GM21619 (cell line): ENCODE measurements around the gene INAFM1.
"Not testable (repeated sequence)": the region's sequence is repeated elsewhere in the genome, so short reads cannot be mapped to it uniquely, and the experiment has no call there.

Experiments used
- ATAC-seq: cut with Tn5 transposase; IDR thresholded peaks from one replicate; pipeline ENCODE4 v1.9.1; 2021; ENCODE audit not compliant: unreplicated experiment

Gene INAFM1

DNA sequence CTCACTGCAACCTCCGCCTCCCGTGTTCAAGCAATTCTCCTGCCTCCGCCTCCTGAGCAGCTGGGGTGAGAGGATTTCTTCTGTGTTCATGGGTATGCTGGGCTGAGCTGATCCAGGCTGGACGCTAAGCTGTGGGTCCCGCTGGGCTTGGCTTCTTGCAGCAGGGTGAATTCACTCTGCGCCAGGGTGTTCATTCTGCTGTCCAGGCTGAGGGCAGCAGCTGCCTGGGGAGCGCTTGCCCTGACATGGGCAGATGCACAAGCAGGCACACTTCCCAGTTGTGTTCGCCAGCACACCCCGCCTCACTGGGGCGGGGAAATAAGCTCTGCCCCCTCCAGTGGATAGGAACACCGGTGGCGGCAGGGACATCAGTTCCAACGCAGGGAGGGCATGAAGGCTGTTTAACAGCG lies 7.3 kb upstream of the INAFM1 start:
- ATAC-seq: no peak

DNA sequence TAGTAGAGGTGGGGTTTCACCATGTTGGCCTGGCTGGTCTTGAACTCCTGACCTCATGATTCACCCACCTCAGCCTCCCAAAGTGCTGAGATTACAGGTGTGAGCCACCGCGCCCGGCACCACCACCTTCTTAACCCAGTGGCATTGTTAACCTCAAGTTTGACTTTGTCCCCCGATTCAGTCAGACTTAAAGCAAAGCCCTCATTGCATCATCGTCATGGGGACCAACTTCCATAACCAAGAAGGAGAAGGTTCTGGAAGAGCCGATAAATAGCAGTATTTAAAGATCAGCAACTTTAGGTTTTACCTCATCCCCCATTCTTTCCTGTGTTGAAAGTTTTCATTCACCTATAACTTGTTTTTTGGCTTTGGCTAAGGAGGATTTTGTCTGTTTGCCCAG lies 6.7 kb upstream of the INAFM1 start:
- no peak for ATAC-seq

DNA sequence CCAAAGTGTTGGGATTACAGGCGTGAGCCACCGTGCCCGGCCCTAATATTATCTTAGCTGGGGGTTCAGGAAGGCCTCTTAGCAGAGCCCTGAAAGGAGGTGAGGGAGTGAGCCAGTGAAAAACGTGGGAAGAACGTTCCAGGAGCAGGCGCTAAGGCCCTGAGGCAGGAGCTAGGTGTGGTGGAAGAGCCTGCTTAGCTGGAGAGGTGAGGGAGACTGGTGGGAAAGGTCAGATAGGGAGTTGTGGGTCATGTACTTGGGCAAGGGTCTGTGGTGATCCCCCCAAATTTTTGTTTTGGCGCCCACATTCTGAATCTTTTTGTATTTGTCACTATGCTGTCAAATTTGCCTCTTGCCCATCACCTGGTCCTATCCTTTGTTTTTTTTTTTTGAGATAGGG lies 5.1 kb upstream of the INAFM1 start:
- no peak for ATAC-seq

DNA sequence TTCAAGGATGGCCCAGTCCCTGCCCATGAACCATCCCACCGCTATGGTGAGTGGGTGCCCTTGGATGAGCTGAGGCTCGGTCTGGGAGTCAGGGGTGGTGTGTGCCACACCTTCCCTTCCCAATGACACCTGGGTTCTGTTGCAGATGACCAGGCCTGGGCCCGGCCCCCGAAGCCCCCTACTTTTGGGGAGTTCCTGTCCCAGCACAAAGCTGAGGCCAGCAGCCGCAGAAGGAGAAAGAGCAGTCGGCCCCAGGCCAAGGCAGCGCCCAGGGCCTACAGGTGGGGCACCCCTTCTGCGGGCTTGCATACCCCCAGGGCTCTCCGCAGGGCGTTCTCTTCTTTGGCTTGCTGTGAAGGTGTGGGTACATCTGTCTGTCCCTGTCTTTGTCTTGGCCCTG lies 4.3 kb upstream of the INAFM1 start:
- no peak for ATAC-seq

DNA sequence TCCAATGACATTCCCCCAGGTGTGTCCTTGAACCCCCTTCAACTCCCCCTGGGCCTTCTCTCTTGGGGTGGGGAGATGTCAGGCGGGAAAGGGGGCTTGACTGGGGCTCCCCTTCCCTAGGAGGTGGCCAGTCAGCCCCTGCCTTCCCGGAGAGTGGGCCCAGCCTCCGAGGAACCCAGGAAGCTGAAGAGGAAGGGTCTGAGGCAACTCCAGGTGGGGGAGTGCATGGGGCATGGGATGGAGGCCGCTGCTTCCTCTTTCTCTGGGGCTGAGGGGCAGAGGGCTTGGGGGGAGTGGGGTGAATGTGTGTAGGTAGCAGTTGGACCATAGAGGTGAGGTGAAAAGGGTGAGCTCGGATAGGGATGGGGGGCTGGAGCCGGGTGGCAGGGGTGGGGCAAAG lies 2.7 kb upstream of the INAFM1 start:
- no peak for ATAC-seq

DNA sequence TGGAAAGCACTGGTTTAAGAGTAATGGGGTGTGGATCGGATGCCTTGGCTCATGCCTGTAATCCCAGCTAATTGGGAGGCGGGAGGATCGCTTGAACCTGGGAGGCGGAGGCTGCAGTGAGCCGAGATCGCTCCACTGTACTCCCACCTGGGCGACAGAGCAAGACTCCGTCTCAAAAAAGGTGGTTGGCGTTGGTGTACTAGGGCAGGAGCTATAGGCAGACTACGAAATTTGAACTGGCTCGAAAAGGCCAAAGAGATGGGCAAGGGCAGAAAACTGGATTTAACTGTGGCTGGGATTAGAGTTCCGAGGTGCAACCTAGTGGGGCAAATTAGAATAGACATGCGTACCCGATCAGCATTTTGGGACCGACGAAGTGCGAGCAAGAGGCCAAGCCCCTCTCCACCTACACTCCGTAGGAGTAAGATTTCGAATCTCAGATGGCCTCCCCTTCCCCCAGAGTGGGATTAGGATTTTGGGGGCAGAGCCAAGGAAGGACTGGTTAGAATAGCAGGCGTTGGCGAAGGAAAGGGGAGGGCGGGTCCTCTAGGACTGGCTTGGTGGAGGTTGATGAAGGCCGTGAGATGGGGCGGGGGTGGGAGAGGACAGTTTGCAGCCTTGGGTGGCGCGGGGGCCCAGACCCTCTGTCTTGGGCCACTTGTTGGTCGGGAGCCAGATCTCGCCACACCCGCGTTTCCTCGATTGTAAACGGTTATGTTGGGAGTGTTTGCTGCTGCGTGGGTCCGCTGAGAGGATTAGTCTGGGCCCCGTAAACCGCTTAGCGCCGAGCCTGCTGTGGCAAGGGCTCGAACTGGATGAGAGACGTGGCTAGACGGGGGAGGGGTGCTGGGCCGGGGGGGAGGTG lies 2.0 kb upstream of the INAFM1 start:
- ATAC-seq: no peak

DNA sequence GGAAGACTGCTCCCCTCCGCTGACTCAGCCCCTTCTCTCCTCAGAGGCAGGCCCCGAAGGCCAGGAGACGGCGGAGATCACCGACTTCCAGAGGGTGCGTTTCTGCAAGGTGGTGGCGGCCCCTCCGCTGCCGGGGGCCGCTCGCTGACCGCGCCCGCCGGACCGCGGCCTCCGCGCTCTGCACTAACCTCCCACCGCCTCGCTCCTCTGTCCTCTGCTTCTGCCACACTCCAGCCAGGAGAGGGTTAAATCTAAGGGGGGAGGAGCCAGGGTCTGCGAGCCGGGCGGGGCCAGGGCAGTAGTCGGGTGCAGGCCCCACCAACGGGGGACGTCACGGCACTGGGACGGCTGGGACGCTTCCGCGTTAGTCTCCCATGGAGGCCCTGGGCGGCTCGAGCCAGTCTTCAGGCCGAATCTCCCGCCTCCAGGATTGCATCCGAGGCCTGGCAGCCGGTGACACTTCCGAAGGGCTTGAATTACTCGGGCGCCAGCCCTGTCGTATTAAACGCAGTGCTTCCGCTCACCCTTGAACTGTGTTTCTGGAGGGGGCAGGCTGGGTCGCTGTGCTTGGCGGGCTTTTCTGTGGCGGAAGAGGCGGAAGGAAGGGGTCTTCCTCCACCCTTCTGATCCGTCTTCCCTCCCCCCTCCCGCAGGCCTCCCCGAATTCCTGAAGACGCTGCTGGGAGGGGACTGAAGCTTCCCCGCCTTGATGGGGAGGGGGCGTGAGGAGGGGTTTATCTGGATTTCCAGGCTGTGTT lies 1.2 kb upstream of the INAFM1 start:
- ATAC-seq: peak; percentile 59

DNA sequence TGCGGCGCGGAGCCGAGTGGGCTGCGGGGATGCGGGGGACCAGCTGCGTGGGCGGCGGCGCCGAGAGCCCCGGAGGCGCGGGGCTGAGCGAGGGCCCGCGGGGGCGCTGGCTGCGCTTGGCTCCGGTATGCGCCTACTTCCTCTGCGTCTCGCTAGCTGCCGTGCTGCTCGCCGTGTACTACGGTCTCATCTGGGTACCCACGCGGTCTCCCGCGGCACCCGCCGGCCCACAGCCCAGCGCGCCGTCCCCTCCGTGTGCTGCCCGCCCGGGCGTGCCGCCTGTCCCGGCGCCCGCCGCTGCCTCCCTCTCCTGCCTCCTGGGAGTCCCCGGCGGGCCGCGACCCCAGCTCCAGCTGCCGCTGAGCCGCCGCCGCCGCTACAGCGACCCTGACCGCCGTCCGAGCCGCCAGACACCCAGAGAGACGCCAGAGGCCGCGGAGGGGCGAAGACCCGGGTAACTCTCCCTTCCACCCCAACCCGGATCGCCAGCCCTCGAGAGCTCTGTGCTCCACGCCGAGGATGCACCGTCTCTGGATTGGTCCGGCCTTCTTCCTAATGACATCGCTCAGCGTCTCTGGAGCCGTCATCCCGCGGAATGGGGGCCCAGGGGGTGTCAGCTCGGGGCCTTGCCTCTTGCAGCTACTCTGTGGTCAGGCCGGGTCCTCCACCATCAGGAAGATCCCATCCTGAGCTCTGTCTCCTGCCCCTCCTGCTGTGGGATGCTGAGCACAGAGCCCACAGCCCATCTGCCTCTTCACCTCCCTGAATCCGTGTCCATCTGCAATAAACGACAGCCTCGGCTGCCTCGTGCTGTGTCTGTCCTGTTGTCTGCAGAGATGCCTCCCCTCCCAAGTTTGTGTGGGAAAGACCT lies 441 bp downstream of the INAFM1 start:
- ATAC-seq: no peak

DNA sequence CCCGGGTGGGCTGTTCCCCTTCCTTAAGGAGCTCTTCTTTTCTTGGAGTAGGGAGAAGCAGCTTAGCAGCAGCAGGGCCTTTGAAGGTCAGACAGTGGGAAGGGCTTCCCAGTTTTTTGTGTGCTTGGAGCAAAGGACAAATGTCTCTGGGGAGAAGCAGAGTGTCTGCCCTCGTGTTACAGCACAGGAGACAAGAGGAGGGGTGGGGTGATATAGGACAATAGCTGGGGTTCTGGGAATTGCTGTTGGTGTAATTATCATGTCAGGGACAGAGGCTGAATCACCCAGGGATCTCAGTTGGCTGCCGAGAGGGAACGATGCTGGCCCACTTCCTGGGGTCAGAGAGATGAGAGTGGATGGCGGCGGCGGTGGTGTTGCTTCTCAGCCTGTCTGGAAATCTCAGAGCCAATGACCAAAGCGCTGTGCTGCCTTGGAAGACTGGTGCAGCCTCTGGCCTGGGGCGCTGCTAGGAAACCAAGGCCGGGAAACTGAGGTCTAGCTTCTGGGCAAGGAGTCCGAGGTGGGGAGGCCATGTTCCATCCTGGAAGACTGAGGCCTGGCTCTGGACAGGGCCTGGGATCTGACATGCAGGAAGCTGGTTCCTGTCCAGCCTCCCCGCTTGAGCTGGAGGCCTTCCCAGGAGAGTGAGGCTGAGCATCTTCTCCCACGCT lies 1.2 kb downstream of the INAFM1 start:
- ATAC-seq: no peak

DNA sequence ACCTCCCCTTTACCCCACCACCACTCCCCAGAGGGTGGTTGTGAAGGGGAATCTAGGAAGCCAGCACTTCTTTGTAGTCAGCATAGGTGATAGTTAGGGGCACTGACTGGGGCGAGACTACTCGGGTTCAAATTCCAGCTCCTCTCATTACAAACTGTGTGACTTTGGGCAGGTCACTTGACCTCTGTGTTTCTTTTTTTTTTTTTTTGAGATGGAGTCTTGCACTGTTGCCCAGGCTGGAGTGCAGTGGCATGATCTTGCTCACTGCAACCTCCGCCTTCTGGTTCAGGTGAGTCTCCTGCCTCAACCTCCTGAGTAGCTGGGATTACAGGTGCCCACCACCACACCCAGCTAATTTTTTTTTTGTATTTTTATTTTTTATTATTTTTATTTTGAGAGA lies 1.8 kb downstream of the INAFM1 start:
- not testable (repeated sequence) for ATAC-seq

DNA sequence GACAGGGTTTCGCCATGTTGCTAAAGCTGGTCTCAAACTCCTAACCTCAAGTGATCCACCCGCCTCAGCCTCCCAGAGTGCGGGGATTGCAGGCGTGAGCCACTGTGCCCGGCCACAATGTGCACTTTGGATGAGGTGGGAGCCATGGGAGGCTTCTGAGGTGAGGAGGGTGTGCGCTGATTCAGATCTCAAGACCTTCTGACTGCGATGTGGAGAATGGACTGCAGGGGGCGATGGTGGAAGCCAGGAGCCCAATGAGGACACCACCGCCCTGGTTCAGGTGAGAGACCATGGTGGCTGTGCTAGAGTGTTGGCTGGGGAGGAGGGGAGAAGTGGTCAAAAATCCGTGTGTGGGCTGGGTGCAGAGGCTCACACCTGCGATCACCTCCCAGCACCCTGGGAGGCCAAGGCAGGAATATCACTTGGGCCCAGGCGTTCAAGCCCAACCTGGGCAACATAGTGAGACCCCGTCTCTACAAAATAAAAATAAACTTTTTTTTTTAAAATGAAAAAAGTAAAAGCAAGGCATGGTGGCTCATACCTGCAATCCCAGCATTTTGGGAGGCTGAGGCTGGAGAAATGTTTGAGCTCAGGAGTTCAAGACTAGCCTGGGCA lies 5.6 kb downstream of the INAFM1 start:
- ATAC-seq: no peak

DNA sequence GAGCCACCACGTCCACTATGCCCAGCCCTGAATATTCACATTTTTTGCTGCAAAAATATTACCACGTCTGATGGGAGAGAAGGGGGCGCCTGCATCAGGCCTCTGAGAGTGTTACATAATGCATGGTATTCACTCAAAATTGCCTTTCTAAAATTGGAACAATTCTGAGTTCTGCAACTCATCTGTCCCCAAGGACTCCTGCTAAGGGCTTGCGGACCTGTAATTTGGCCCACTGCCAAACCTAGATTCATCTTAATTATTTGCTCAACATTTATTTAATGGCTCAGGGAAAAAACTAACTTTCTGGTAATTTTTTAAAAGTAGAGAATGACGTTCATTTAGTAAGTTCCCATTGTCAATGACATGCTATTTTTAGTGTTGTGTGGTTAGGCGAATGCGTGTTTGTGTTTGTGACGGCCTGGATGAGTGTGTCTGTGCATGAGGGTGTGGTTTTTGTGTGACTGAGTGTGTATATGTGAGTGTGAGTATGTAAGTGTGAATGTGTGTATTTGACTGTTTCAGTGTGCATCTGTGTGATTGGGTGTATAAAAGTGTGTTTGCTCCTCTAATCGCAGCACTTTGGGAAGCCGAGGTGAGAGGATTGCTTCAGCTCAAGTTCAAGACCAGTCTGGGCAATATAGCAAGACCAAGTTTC lies 8.8 kb downstream of the INAFM1 start:
- no peak for ATAC-seq

DNA sequence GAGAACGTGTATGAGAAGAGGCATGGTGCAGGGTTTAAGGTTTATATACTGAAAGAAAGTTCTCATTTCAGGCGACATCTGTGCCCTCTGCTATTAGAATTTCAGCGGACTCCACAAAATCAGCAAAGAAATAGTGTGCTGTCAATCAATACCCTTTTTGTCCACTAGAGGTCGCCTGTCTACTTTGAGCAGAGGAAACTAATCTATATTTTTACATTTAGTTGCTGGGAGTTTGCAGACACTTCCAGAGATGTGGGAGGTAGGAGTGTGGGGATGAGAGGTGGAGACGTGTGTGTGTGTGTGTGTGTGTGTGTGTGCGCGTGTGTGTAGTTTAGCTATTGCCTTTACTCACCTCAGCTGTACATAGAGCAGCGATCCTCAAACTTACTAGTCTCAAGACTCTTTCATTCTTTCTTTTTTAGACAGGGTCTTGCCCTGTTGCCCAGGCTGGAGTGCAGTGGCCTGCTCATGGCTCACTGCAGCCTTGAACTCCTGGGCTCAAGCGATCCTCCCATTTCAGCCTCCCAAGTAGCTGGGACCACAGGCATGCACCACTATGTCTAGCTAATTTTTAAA lies 9.7 kb downstream of the INAFM1 start:
- no peak for ATAC-seq

DNA sequence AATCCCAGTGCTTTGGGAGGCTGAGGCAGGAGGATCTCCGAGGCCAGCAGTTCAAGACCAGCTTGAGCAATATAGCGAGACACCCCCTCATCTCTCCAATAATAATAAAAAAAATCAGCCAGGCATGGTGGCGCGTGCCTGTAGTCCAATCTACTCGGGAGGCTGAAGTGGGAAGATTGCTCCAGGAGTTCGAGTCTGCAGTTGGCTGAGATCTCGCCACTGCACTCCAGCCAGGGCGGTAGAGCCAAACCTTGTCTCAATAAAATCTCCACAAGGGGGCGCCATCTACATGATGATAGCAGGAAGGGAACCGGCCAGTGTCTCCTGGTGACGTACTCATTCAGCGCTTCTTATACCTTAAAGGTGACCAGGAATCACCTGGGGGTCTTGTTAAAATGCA lies 21.4 kb downstream of the INAFM1 start:
- no peak for ATAC-seq

DNA sequence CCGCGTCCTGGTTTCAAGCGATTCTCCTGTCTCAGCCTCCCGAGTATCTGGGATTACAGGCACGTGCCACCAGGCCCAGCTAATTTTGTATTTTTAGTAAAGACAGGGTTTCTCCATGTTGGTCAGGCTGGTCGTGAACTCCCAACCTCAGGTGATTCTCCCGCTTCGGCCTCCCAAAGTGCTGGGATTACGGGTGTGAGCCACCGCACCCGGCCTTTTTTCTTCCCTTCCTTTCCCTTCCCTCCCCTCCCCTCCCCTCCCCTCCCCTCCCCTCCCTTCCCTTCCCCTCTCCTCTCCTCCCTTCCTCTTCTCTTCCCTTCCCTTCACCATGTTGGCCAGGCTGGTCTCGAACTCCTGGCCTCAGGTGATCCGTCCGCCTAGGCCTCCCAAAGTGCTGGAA lies 26.2 kb downstream of the INAFM1 start:
- not testable (repeated sequence) for ATAC-seq

DNA sequence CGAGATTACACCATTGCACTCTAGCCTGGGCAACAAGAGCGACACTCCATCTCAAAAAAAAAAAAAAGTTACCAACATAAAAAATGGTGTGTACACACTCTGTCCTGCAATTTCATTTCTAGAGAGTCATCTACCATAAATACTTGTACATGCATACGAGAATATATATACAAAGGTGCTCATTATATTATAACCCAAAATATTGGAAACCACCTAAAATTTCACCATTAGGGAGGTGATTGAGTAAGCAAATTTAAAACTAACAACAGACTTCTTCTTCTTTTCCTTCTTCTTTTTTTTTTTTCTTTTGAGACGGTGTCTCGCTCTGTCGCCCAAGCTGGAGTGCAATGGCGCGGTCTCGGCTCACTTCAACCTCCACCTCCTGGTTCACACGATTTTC lies 27.6 kb downstream of the INAFM1 start:
- no peak for ATAC-seq

DNA sequence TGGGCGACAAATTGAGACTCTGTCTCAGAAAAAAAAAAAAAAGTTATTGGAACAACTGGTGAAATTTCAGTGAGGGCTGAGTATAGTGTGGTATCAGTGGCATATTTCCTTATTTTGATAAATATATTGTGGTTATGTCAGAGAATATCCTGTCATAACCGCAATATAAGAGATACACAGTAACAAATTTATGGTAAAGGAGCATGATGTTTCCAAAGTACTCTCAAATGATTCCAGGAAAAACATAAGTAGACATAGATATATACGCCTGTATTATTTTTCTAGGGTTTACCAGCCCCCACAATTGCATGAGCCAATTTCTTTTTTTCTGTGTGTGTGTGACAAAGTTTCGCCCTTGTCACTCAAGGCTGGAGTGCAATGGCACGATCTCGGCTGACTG lies 29.3 kb downstream of the INAFM1 start:
- no peak for ATAC-seq

DNA sequence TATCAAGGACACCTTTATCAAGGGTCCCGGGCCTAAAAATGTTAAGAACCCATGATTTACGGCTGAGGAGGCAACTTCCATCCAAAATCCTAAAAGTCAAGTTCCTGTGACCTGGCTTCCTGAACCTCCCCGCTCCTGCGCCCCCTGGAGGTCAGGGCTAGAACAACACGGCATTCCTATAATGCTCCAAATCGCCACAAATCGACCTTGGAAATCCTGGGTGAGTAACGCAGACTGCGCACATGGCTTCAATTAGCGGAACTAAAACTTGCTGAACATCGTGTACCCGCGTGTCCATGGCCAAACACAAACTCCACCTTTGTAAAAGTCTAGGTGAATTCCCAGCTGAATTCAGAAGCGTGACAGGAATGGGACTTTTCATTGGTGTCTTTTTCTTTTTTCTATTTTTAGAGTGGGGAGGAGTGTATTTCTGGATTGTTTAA lies 30.6 kb downstream of the INAFM1 start:
- no peak for ATAC-seq

DNA sequence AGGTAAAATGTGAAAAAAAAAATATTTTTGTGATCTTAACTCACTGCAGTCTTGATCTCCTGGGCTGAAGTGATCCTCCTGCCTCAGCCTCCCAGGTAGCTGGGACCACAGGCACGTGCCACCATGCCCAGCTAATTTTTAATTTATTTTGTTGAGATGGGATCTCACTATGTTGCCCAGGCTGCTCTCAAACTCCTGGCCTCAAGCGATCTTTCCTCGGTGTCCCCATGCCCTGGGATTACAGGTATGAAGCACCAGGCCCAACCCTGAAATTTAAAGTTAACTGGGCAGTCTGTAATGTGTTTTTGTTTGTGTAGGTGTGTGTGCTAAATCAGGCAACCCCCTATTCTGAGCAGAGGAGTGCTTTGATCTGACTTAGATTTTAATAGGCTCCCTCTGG lies 31.6 kb downstream of the INAFM1 start:
- ATAC-seq: no peak

DNA sequence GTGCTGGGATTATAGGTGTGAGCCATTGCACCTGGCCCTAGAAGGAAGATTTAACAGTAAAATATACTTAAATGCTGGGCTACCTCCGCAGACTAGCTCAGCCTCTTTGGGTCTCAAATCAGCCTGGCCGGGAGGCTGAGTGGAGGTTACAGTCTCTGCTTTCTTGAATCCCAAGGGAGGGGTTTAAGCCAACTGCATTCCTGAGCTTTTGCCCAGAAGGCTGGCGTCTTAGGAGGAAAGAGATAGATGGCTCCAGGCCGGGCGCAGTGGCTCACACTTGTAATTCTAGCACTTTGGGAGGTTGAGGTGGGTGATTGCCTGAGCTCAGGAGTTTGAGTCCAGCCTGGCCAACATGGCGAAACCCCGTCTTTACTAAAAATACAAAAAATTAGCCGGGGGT lies 34.4 kb downstream of the INAFM1 start:
- ATAC-seq: no peak
